A549 treated with AZD9567 at 1 μM for 4 hours (cell line): Measurements from ENCODE around the gene HNF1B. TPM values are rescaled to one million over a fixed set of nuclear protein-coding genes. Genes with fewer than 3 reads are reported as not detected.

ENCODE experiments used
- total RNA-seq: library from RNA; stranded (reverse); fragments of 200-300 nt; extraction: Qiagen RNA extraction; gene quantifications from 5 replicates; pipeline ENCODE4 v1.2.3, GENCODE V29; 2022; ENCODE audit not compliant: insufficient read depth

HNF1B gene
- 15.4 to 16.6 TPM (median 16.0 TPM) in 5 replicates for total RNA-seq

GRCh38 chr17:37744961-37745800 is at the start of gene HNF1B:
HNF1B (minus strand) TSS chr17:37745059; CDS start chr17:37744884, 175 bp downstream.

GRCh38 chr17:37643118-37643766 is 101.6 kb downstream of the HNF1B start, which contains the start of gene DDX52:
DDX52 (minus strand) TSS chr17:37643446; CDS start chr17:37643420, 26 bp downstream.

Other genes starting within 250 kb of the HNF1B start
- gene SYNRG, start 135.6 kb downstream of the HNF1B start, total RNA-seq = 11.1 to 15.6 TPM (median 12.8 TPM) in 5 replicates
- gene DDX52, start 101.6 kb downstream of the HNF1B start, total RNA-seq = 26.2 to 28.2 TPM (median 27.9 TPM) in 5 replicates
- not detected in 5 replicates for gene TBC1D3K, start 179.4 kb upstream of the HNF1B start, total RNA-seq
- gene TBC1D3L, start 244.0 kb upstream of the HNF1B start, total RNA-seq = 11.2 to 15.1 TPM (median 13.1 TPM) in 5 replicates